A549 treated with AZD2906 at 1 μM for 4 hours (cell line): Measurements from ENCODE around the gene SERPINA4. TPM values are rescaled to one million over a fixed set of nuclear protein-coding genes. Genes with fewer than 3 reads are reported as not detected.

Experiments
- total RNA-seq: library from RNA; stranded (reverse); fragments of 200-300 nt; extraction: Qiagen RNA extraction; gene quantifications from 5 replicates; pipeline ENCODE4 v1.2.3, GENCODE V29; 2022

The SERPINA4 gene, protein sequence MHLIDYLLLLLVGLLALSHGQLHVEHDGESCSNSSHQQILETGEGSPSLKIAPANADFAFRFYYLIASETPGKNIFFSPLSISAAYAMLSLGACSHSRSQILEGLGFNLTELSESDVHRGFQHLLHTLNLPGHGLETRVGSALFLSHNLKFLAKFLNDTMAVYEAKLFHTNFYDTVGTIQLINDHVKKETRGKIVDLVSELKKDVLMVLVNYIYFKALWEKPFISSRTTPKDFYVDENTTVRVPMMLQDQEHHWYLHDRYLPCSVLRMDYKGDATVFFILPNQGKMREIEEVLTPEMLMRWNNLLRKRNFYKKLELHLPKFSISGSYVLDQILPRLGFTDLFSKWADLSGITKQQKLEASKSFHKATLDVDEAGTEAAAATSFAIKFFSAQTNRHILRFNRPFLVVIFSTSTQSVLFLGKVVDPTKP
- total RNA-seq, result 0.03 to 0.09 TPM (median 0.05 TPM) in 4 of 5 replicates, not detected in the other

DNA sequence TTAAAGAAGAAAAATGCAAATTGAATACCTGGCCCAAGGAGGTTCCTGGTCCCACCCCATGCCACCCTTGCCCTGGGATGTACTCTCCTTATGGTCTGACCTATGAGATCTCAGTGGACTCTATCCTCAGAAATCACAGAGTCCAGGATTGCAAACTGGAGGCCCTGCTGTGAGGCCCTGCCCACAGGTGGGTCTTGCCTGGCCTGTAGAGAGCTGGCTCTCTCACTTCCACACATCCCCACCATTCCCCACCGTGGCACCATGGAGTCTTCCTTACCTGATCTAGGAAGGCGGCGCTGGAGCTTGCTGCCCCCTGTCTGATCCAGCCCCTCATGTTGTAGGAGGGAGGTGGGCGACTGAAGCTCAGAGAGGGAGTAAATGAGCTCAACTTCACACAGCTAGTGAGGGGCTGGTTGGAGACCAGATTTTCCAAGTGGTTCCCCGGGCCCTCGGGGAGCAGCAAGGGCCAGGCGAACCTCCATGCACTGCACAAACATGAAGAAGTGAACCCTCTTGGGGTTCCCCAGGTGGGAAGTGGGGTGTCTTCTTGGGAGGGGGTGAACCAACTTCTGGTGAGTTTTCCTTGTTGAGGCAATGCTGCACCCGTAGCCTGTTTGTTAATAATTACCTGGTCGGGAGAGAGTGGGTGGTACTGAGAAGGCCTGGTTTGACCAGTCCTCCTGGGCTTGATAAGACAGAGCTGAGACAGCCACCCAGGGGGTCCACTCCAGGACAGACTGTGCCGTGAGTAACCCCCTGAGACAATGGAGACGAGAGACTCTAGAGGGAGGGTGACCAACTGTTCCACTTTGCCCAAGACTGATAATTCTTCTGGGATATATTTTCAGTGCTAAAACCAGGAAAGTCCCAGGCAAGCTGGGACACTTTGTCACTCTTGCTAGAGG is at the start of gene SERPINA4:
SERPINA4 (plus strand) TSS at position 692 of the 905 bp plus-strand sequence. CDS start 2,041 bp downstream, outside the sequence.

GRCh38 chr14:94581127-94581999 is 20.1 kb downstream of the SERPINA4 start, which contains the start of gene SERPINA5:
Gene SERPINA5, plus strand, starts transcription at chr14:94581426. Its CDS starts 5,937 bp downstream, at chr14:94587363.

DNA sequence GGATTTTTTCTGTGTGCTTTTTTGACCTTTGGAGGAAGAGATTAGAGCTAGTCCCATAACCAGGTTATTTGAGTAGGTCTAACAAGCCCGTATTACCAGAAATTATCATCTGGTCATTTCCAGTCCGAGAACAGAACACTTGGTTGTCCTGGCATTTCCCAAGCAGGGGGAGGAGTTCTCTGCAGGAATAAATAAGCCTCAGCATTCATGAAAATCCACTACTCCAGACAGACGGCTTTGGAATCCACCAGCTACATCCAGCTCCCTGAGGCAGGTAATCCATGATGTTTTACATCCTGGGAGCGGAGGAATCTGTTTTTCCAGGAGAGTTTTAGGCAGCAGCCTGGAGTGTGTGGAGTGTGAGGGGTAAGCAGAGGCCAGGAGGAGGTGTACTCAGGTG is 50.9 kb downstream of the SERPINA4 start, which contains the start of gene SERPINA3:
SERPINA3 (plus strand) TSS at position 218 of the 400 bp plus-strand sequence. CDS start 2,051 bp downstream, outside the sequence.

Other genes with a start within 250 kb of the SERPINA4 start
- gene SERPINA6, start 238.1 kb upstream of the SERPINA4 start, total RNA-seq, result 1.4 to 2.0 TPM (median 1.6 TPM) in 5 replicates
- 0.08 TPM in 1 of 5 replicates, not detected in the others for gene SERPINA2, start 194.7 kb upstream of the SERPINA4 start, total RNA-seq
- 1.1 to 3.0 TPM (median 2.4 TPM) in 5 replicates for gene SERPINA1, start 172.8 kb upstream of the SERPINA4 start, total RNA-seq
- not detected in 5 replicates for gene SERPINA11, start 108.6 kb upstream of the SERPINA4 start, total RNA-seq
- gene SERPINA9, start 85.2 kb upstream of the SERPINA4 start, total RNA-seq, result 0.07 to 0.09 TPM in 2 of 5 replicates, not detected in the others
- gene SERPINA12, start 52.0 kb upstream of the SERPINA4 start, total RNA-seq, result 0.08 TPM in 1 of 5 replicates, not detected in the others
- 0.11 to 0.21 TPM (median 0.18 TPM) in 5 replicates for gene SERPINA5, start 20.0 kb downstream of the SERPINA4 start, total RNA-seq
- gene SERPINA3, start 50.9 kb downstream of the SERPINA4 start, total RNA-seq, result 12.3 to 15.0 TPM (median 13.4 TPM) in 5 replicates
- gene GSC, start 208.7 kb downstream of the SERPINA4 start, total RNA-seq, result 0.29 to 0.49 TPM (median 0.33 TPM) in 5 replicates